Neural cell (in vitro differentiated cells): ENCODE results near the gene ADCY5.

Source experiments
- CTCF ChIP-seq: fragments of 450-650 bp; IDR thresholded peaks from 2 replicates; pipeline ENCODE4 v1.5.1; 2014; ENCODE audit warnings: antibody characterized with exemption, mild to moderate bottlenecking, moderate library complexity; ENCODE audit not compliant: poor library complexity, severe bottlenecking
- EP300 ChIP-seq: fragments of 450-650 bp; conservative IDR thresholded peaks from 2 replicates; pipeline ENCODE4 v1.6.1; 2014; ENCODE audit warnings: antibody characterized with exemption, mild to moderate bottlenecking, moderate library complexity; ENCODE audit not compliant: poor library complexity, severe bottlenecking
- MXI1 ChIP-seq: fragments of 450-650 bp; conservative IDR thresholded peaks from 2 replicates; pipeline ENCODE4 v1.6.1; 2014; ENCODE audit warnings: antibody characterized with exemption, mild to moderate bottlenecking; ENCODE audit not compliant: poor library complexity, severe bottlenecking
- POLR2AphosphoS5 ChIP-seq: IDR thresholded peaks from 2 replicates; pipeline ENCODE4 v1.6.1; 2012

- TF ChIP-seq CTCF (no peak), EP300 (no peak), POLR2AphosphoS5 (no peak), MXI1 (no peak)
Measured at GRCh38 chr3:123447749-123448517, 957 bp downstream of the ADCY5 start.
